A549 (cell line): Measurements from ENCODE around the gene RPL29. TPM values are rescaled to one million over a fixed set of nuclear protein-coding genes. Genes with fewer than 3 reads are reported as not detected.

Experiments used
- ATAC-seq, 2 experiments: fragments of 200-7000 bp in 1 of 2; fragments of >200 bp in 1 of 2; cut with Nextera tagmentation in 1 of 2; cut with Tn5 transposase in 1 of 2; 3 replicates each; pipeline versions ENCODE4 v1.8.0 to v1.9.1; 2018 to 2020; ENCODE audit warnings: mild to moderate bottlenecking in 1 of 2, moderate library complexity in 1 of 2
- CTCF ChIA-PET: fragments of 300-600 bp; sonication (Branson Sonifier 250); formaldehyde crosslinking; extraction: SDS; loops from one replicate; lab custom pipeline; 2021; ENCODE audit warnings: antibody characterized with exemption, inconsistent platforms; lab: Yijun Ruan, JAX
- POLR2A ChIA-PET: fragments of 350-600 bp; formaldehyde crosslinking; extraction: SDS; loops from one replicate; lab custom pipeline; 2021; ENCODE audit warnings: antibody characterized with exemption, inconsistent platforms; lab: Yijun Ruan, JAX
- DNase-seq, 2 experiments: peaks; one replicate each; pipeline versions ENCODE4 v3.0.0 to v3.0.0-alpha.2; 2011 to 2016; ENCODE audit warnings: low read depth in 1 of 2, low spot score in 1 of 2
- FAIRE-seq: peaks from 2 replicates; lab custom pipeline; 2011; peaks lifted over from hg19 to GRCh38; lab: Jason Lieb, UNC
- H3K27ac ChIP-seq, 2 experiments: fragments of >200 bp; sonication (Bioruptor Twin); formaldehyde crosslinking; 3 replicates each; pipeline ENCODE4 v1.5.1; 2016 to 2017
- H3K4me1 ChIP-seq: fragments of >200 bp; sonication (Bioruptor Twin); formaldehyde crosslinking; 3 replicates; pipeline ENCODE4 v1.6.1; 2016
- H3K4me2 ChIP-seq: fragments of >200 bp; sonication (Bioruptor Twin); formaldehyde crosslinking; 3 replicates; pipeline ENCODE4 v1.6.1; 2016
- H3K4me3 ChIP-seq: fragments of >200 bp; sonication (Bioruptor Twin); formaldehyde crosslinking; 3 replicates; pipeline ENCODE4 v1.5.1; 2016
- H3K9me3 ChIP-seq: fragments of >200 bp; sonication (Bioruptor Twin); formaldehyde crosslinking; 3 replicates; pipeline ENCODE4 v1.6.1; 2016
- CBX2 ChIP-seq: fragments of 200-600 bp; sonication (generic); IDR thresholded peaks from 2 replicates; pipeline ENCODE4 v1.6.1; 2016; ENCODE audit warnings: low read depth, mild to moderate bottlenecking, borderline replicate concordance
- CHD4 ChIP-seq: fragments of 200-600 bp; sonication (generic); IDR thresholded peaks from 2 replicates; pipeline ENCODE4 v1.6.1; 2016; ENCODE audit warnings: antibody characterized with exemption, mild to moderate bottlenecking, borderline replicate concordance
- EP300 ChIP-seq, 2 experiments: fragments of >200 bp; sonication (Bioruptor Twin); formaldehyde crosslinking; IDR thresholded peaks; 2 replicates in 1 of 2; 3 replicates in 1 of 2; pipeline ENCODE4 v1.6.1; 2016 to 2017
- FOSB ChIP-seq: fragments of 250-450 bp; sonication (Bioruptor Pico); IDR thresholded peaks from 2 replicates; pipeline ENCODE4 v1.5.0; 2020; ENCODE audit warnings: mild to moderate bottlenecking, moderate library complexity
- FOXS1 ChIP-seq: fragments of 250-450 bp; sonication (Bioruptor Pico); IDR thresholded peaks from 2 replicates; pipeline ENCODE4 v1.5.0; 2020; ENCODE audit warnings: mild to moderate bottlenecking, moderate library complexity
- HDAC2 ChIP-seq: fragments of 200-600 bp; sonication (generic); IDR thresholded peaks from 2 replicates; pipeline ENCODE4 v1.6.1; 2016
- HEYL ChIP-seq: fragments of 250-450 bp; sonication (Bioruptor Pico); IDR thresholded peaks from 2 replicates; pipeline ENCODE4 v1.8.0; 2021; ENCODE audit warnings: mild to moderate bottlenecking, moderate library complexity
- HOXA7 ChIP-seq: fragments of 250-450 bp; sonication (Bioruptor Pico); IDR thresholded peaks from 2 replicates; pipeline ENCODE4 v1.5.0; 2020; ENCODE audit warnings: mild to moderate bottlenecking, moderate library complexity
- HOXB13 ChIP-seq: fragments of 250-450 bp; sonication (Bioruptor Pico); IDR thresholded peaks from 2 replicates; pipeline ENCODE4 v1.5.0; 2020; ENCODE audit warnings: low read depth, mild to moderate bottlenecking, moderate library complexity
- HOXB5 ChIP-seq: fragments of 250-450 bp; sonication (Bioruptor Pico); IDR thresholded peaks from 2 replicates; pipeline ENCODE4 v1.5.0; 2020; ENCODE audit warnings: mild to moderate bottlenecking, moderate library complexity
- KDM1A ChIP-seq: fragments of 200-600 bp; sonication (generic); IDR thresholded peaks from 2 replicates; pipeline ENCODE4 v1.6.1; 2016; ENCODE audit warnings: low read depth, mild to moderate bottlenecking
- KDM5A ChIP-seq: fragments of 200-600 bp; sonication (generic); IDR thresholded peaks from 2 replicates; pipeline ENCODE4 v1.6.1; 2016; ENCODE audit warnings: antibody characterized with exemption, mild to moderate bottlenecking
- MAFK ChIP-seq: fragments of 450-650 bp; IDR thresholded peaks from 2 replicates; pipeline ENCODE4 v1.6.1; 2014; ENCODE audit not compliant: partially characterized antibody
- MYC ChIP-seq: IDR thresholded peaks from 2 replicates; pipeline ENCODE4 v1.6.1; 2012; ENCODE audit warnings: mild to moderate bottlenecking, inconsistent platforms, low read length, improper control_type of control experiment, borderline replicate concordance
- NPAS2 ChIP-seq: fragments of 250-450 bp; sonication (Bioruptor Pico); IDR thresholded peaks from 2 replicates; pipeline ENCODE4 v1.8.0; 2022; ENCODE audit warnings: mild to moderate bottlenecking, moderate library complexity, borderline replicate concordance
- RARB ChIP-seq: fragments of 250-450 bp; sonication (Bioruptor Pico); IDR thresholded peaks from 2 replicates; pipeline ENCODE4 v1.8.0; 2021; ENCODE audit warnings: mild to moderate bottlenecking, moderate library complexity
- RCOR1 ChIP-seq: fragments of 150-350 bp; IDR thresholded peaks from 2 replicates; pipeline ENCODE4 v1.6.1; 2014; ENCODE audit warnings: antibody characterized with exemption, low read length, low read depth
- SREBF2 ChIP-seq: fragments of 450-650 bp; IDR thresholded peaks from 2 replicates; pipeline ENCODE4 v1.6.1; 2014; ENCODE audit warnings: mild to moderate bottlenecking, moderate library complexity
- TP53 ChIP-seq: fragments of 250-450 bp; sonication (Bioruptor Pico); IDR thresholded peaks from 2 replicates; pipeline ENCODE4 v1.5.0; 2021; ENCODE audit warnings: mild to moderate bottlenecking, moderate library complexity
- ZC3H11A ChIP-seq: fragments of 450-650 bp; IDR thresholded peaks from 2 replicates; pipeline ENCODE4 v1.6.1; 2014; ENCODE audit warnings: antibody characterized with exemption, mild to moderate bottlenecking
- ZFP36 ChIP-seq: fragments of 450-650 bp; IDR thresholded peaks from 2 replicates; pipeline ENCODE4 v1.6.1; 2014; ENCODE audit warnings: borderline replicate concordance; ENCODE audit not compliant: partially characterized antibody
- ZNF302 ChIP-seq: fragments of 250-450 bp; sonication (Bioruptor Pico); IDR thresholded peaks from 2 replicates; pipeline ENCODE4 v1.9.0; 2021; ENCODE audit warnings: inconsistent platforms, mild to moderate bottlenecking, moderate library complexity
- WGBS: methylation state at CpG from one replicate; pipeline ENCODE4 v1.1.6; 2017; ENCODE audit errors: missing lambda C conversion rate; 5-methylcytosine and 5-hydroxymethylcytosine counted together
- polyA plus RNA-seq, 4 experiments: library from polyadenylated mRNA; depleted of rRNA in 3 of 4; stranded (reverse); fragments of >200 nt; fragmentation: RNase III in 1 of 4; extraction: RNeasy Plus Mini Kit Qiagen cat#74134 plus additional on column Dnase treatment in 1 of 4; gene quantifications; 2 replicates in 3 of 4; 3 replicates in 1 of 4; pipeline ENCODE4 v1.2.3, GENCODE V29; 2011 to 2017
- TF ChIP-seq, protein P1 (sequence below): fragments of 250-450 bp; sonication (Bioruptor Pico); IDR thresholded peaks from 2 replicates; pipeline ENCODE4 v1.5.0; 2020; ENCODE audit warnings: low read depth, mild to moderate bottlenecking, moderate library complexity
- TF ChIP-seq, protein P2 (sequence below): IDR thresholded peaks from 2 replicates; pipeline ENCODE4 v1.6.1; 2012; ENCODE audit warnings: low read depth, borderline replicate concordance
- TF ChIP-seq, protein P3 (sequence below): fragments of 250-450 bp; sonication (Bioruptor Pico); IDR thresholded peaks from 2 replicates; pipeline ENCODE4 v1.5.0; 2021; ENCODE audit warnings: mild to moderate bottlenecking, moderate library complexity, borderline replicate concordance
- TF ChIP-seq, protein P4 (sequence below): IDR thresholded peaks from 2 replicates; pipeline ENCODE4 v1.6.1; 2012
- TF ChIP-seq, protein P5 (sequence below): fragments of >200 bp; sonication (Bioruptor Twin); formaldehyde crosslinking; IDR thresholded peaks from 2 replicates; pipeline ENCODE4 v1.6.1; 2016
- TF ChIP-seq, protein P6 (sequence below): IDR thresholded peaks from 2 replicates; pipeline ENCODE4 v1.6.1; 2012

The RPL29 gene
- polyA plus RNA-seq, 2 of the 4 experiments (the other 2 are of a cell fraction), result 808 to 1,152 TPM

DNA sequence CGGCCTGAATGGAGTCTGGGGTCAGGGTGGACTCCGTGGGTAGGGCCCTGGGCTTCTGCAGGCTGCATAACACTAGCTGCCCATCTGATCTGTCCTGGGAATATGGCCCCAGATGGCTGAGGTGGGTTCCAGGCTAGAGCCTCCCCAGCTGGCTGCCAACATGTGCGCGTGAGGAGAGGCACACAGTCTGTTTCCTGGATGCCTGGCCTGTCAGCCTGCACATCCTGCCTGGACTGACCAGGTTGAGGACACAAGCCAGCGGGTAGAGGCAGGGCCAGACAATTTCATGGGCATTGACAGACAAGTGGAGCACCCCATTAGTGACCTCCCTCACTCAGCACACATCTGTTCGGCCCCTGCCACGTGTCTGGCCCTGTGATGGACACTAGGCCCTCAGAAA lies 29.8 kb upstream of the RPL29 start:
- Histone ChIP-seq H3K4me3 (no peak overlapping the region), H3K9me3 (no peaks in the 10 kb centered on the region), H3K4me2 (no peak overlapping the region), H3K4me1 (no peaks in the 10 kb centered on the region), H3K27ac (no peak overlapping the region)
- 61% methylated on average over 4 of the region's 7 CpGs for WGBS
- CTCF ChIA-PET, result interaction anchor here (0.8 kb wide), 1 partner anchor 11 kb away, joined by 3 read pairs; no protein-coding TSS in a partner anchor
- TF ChIP-seq ZC3H11A (no peak), RCOR1 (no peak), KDM1A (no peak), FOSB (CRISPR knock-in tag) (no peak), RARB (CRISPR knock-in tag) (no peak), FOXS1 (no peak), NPAS2 (CRISPR knock-in tag) (no peak), HOXA7 (CRISPR knock-in tag) (no peak), MAFK (no peak), KDM5A (no peak), HOXB13 (no peak)
- TF ChIP-seq, protein P1, sequence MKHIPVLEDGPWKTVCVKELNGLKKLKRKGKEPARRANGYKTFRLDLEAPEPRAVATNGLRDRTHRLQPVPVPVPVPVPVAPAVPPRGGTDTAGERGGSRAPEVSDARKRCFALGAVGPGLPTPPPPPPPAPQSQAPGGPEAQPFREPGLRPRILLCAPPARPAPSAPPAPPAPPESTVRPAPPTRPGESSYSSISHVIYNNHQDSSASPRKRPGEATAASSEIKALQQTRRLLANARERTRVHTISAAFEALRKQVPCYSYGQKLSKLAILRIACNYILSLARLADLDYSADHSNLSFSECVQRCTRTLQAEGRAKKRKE (CRISPR knock-in tag), result no peak
- TF ChIP-seq, protein P2, sequence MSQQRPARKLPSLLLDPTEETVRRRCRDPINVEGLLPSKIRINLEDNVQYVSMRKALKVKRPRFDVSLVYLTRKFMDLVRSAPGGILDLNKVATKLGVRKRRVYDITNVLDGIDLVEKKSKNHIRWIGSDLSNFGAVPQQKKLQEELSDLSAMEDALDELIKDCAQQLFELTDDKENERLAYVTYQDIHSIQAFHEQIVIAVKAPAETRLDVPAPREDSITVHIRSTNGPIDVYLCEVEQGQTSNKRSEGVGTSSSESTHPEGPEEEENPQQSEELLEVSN, result no peak
- TF ChIP-seq, protein P3, sequence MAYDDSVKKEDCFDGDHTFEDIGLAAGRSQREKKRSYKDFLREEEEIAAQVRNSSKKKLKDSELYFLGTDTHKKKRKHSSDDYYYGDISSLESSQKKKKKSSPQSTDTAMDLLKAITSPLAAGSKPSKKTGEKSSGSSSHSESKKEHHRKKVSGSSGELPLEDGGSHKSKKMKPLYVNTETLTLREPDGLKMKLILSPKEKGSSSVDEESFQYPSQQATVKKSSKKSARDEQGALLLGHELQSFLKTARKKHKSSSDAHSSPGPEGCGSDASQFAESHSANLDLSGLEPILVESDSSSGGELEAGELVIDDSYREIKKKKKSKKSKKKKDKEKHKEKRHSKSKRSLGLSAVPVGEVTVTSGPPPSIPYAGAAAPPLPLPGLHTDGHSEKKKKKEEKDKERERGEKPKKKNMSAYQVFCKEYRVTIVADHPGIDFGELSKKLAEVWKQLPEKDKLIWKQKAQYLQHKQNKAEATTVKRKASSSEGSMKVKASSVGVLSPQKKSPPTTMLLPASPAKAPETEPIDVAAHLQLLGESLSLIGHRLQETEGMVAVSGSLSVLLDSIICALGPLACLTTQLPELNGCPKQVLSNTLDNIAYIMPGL (CRISPR knock-in tag), result no peak
- TF ChIP-seq, protein P4, sequence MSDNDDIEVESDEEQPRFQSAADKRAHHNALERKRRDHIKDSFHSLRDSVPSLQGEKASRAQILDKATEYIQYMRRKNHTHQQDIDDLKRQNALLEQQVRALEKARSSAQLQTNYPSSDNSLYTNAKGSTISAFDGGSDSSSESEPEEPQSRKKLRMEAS, result no peak
- no peak for ATAC-seq
- POLR2A ChIA-PET, result no interaction called here
- no peak for FAIRE-seq
- DNase-seq, result no peak

DNA sequence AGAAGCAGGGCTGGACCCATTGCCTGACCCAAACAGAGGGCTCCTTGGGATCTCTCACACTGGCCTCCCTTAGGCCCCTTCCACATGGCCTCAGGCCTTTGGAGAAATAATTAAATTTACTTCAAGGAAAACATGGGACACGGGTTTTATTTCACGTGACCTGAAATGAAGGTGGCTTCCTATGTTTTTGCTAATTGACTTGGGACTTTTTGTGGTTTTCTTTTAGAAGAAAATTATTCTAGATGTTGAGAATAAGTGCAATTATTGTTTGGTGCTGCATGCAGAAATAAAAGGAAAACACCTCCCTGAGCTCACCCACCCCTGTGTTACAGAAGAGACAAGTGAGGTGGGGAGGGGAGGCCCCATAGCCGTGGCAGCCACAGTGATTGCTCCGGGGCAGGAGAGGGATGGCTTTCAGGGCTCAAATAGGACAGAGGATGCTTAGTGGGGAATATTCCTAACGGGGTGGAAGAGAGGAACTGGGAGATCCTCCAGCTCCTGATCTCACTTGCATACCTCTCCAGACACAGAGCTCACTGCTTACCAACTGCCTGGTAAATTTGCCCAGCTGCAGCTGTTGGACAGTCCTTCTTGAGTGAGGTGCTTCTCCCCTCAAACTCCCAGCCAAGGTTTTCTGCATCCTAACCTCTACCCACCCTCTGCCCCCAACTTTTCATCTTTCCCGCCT lies 29.2 kb upstream of the RPL29 start:
- POLR2A ChIA-PET, result no interaction called here
- Histone ChIP-seq H3K4me2 (no peak overlapping the region), H3K4me3 (no peak overlapping the region), H3K9me3 (no peaks in the 10 kb centered on the region), H3K4me1 (no peaks in the 10 kb centered on the region), H3K27ac (no peak overlapping the region)
- TF ChIP-seq, protein P5, sequence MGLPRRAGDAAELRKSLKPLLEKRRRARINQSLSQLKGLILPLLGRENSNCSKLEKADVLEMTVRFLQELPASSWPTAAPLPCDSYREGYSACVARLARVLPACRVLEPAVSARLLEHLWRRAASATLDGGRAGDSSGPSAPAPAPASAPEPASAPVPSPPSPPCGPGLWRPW, result no peak
- TF ChIP-seq TP53 (CRISPR knock-in tag) (no peak), ZNF302 (CRISPR knock-in tag) (no peak), SREBF2 (no peak), HOXB5 (no peak), NPAS2 (CRISPR knock-in tag) (no peak), RCOR1 (no peak), CBX2 (no peak), EP300 (IDR thresholded peaks at IDR 0.05) (no peak), MYC (no peak), CHD4 (no peak), HEYL (CRISPR knock-in tag) (no peak), HDAC2 (no peak), ZFP36 (no peak)
- TF ChIP-seq, protein P6, sequence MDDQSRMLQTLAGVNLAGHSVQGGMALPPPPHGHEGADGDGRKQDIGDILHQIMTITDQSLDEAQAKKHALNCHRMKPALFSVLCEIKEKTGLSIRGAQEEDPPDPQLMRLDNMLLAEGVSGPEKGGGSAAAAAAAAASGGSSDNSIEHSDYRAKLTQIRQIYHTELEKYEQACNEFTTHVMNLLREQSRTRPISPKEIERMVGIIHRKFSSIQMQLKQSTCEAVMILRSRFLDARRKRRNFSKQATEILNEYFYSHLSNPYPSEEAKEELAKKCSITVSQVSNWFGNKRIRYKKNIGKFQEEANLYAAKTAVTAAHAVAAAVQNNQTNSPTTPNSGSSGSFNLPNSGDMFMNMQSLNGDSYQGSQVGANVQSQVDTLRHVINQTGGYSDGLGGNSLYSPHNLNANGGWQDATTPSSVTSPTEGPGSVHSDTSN, result no peak
- ATAC-seq (no peak), DNase-seq (no peak), FAIRE-seq (no peak)
- 79% methylated on average over 6 of the region's 6 CpGs for WGBS
- CTCF ChIA-PET, result no interaction called here
